ENCODE results near the gene ZNHIT2. TPM values are rescaled to one million over a fixed set of nuclear protein-coding genes. Genes with fewer than 3 reads are reported as not detected.
A peak's percentile ranks its signal among the peaks of the same experiment; 100 is the strongest.
"Not testable (repeated sequence)": the region's sequence is repeated elsewhere in the genome, so short reads cannot be mapped to it uniquely, and the experiment has no call there.

ZNHIT2 gene
- 42.9 and 43.6 TPM in 2 replicates for total RNA-seq (2014; rRNA removed; shearing (Covaris generic))
- polyA plus RNA-seq (2015; cell fraction: cytosol; rRNA removed), result 27.8 and 29.8 TPM in 2 replicates
- polyA plus RNA-seq (2015; cell fraction: nucleus; rRNA removed), result 23.5 and 30.4 TPM in 2 replicates

GRCh38 chr11:65117206-65118096 lies at the start of gene ZNHIT2:
ZNHIT2 (minus strand) TSS chr11:65117701; CDS start chr11:65117653, 48 bp downstream.
- DNase-seq (ENCODE audit: low read depth), result peak; percentile 98

- DNase-seq (ENCODE audit: low read depth), result no peak
These were observed 49.4 kb upstream of the ZNHIT2 start for GRCh38 chr11:65166893-65167292.

GRCh38 chr11:65165410-65166317 lies 48.2 kb upstream of the ZNHIT2 start:
- DNase-seq (ENCODE audit: low read depth), result no peak

GRCh38 chr11:65163684-65164083 lies 46.2 kb upstream of the ZNHIT2 start:
- DNase-seq (ENCODE audit: low read depth), result no peak

- no peak for DNase-seq (ENCODE audit: low read depth)
These were observed 43.1 kb upstream of the ZNHIT2 start for GRCh38 chr11:65160643-65161042.

- DNase-seq (ENCODE audit: low read depth), result no peak
These were observed 41.5 kb upstream of the ZNHIT2 start for GRCh38 chr11:65159012-65159411.

- no peak for DNase-seq (ENCODE audit: low read depth)
These were observed 39.8 kb upstream of the ZNHIT2 start for GRCh38 chr11:65157336-65157735.

- no peak for DNase-seq (ENCODE audit: low read depth)
These were observed 39.4 kb upstream of the ZNHIT2 start for GRCh38 chr11:65156926-65157325.

- no peak for DNase-seq (ENCODE audit: low read depth)
These were observed 38.8 kb upstream of the ZNHIT2 start for GRCh38 chr11:65156256-65156655.

- DNase-seq (ENCODE audit: low read depth), result no peak
These were observed 34.6 kb upstream of the ZNHIT2 start for GRCh38 chr11:65152122-65152521.

GRCh38 chr11:65151331-65151899 lies 33.9 kb upstream of the ZNHIT2 start:
- no peak for DNase-seq (ENCODE audit: low read depth)

GRCh38 chr11:65150509-65151299 lies 33.2 kb upstream of the ZNHIT2 start:
- DNase-seq (ENCODE audit: low read depth), result peak; percentile 90

- DNase-seq (ENCODE audit: low read depth), result not testable (repeated sequence)
These were observed 32.6 kb upstream of the ZNHIT2 start for GRCh38 chr11:65150131-65150508.

GRCh38 chr11:65148657-65149056 lies 31.2 kb upstream of the ZNHIT2 start:
- DNase-seq (ENCODE audit: low read depth), result no peak

GRCh38 chr11:65147352-65148075 lies 30.0 kb upstream of the ZNHIT2 start:
- no peak for DNase-seq (ENCODE audit: low read depth)

GRCh38 chr11:65141896-65142494 lies 24.5 kb upstream of the ZNHIT2 start:
- no peak for DNase-seq (ENCODE audit: low read depth)

- no peak for DNase-seq (ENCODE audit: low read depth)
These were observed 19.1 kb upstream of the ZNHIT2 start for GRCh38 chr11:65136515-65137096.

- DNase-seq (ENCODE audit: low read depth), result no peak
These were observed 18.2 kb upstream of the ZNHIT2 start for GRCh38 chr11:65135633-65136145.

All from HT1080 (cell line).